Smooth muscle cell (in vitro differentiated cells): ENCODE measurements around the gene SCIN. TPM values are rescaled to one million over a fixed set of nuclear protein-coding genes. Genes with fewer than 3 reads are reported as not detected.

Experiments used
- DNase-seq: peaks from one replicate; lab custom pipeline; 2025; ENCODE audit not compliant: unreplicated experiment; lab: John Stamatoyannopoulos, UW
- H2AFZ ChIP-seq: fragments of 200-600 bp; sonication (generic); 2 replicates; pipeline ENCODE4 v1.6.0; 2016; ENCODE audit warnings: antibody characterized with exemption, low read depth, mild to moderate bottlenecking
- H3F3A ChIP-seq: fragments of 200-600 bp; sonication (generic); 2 replicates; pipeline ENCODE4 v1.6.0; 2017; ENCODE audit warnings: antibody characterized with exemption, low read depth
- H3K27ac ChIP-seq: fragments of 200-600 bp; sonication (generic); 2 replicates; pipeline ENCODE4 v1.5.1; 2016; ENCODE audit warnings: low read depth, mild to moderate bottlenecking
- H3K27me3 ChIP-seq: fragments of 200-600 bp; sonication (generic); 2 replicates; pipeline ENCODE4 v1.6.1; 2016; ENCODE audit warnings: low read depth, mild to moderate bottlenecking
- H3K36me3 ChIP-seq: fragments of 200-600 bp; sonication (generic); 2 replicates; pipeline ENCODE4 v1.5.1; 2016; ENCODE audit warnings: low read depth
- H3K4me1 ChIP-seq: fragments of 200-600 bp; sonication (generic); 2 replicates; pipeline ENCODE4 v1.5.1; 2016; ENCODE audit warnings: low read depth
- H3K4me2 ChIP-seq: fragments of 200-600 bp; sonication (generic); 2 replicates; pipeline ENCODE4 v1.6.0; 2016; ENCODE audit warnings: mild to moderate bottlenecking
- H3K4me3 ChIP-seq: fragments of 200-600 bp; sonication (generic); 2 replicates; pipeline ENCODE4 v1.5.1; 2016; ENCODE audit warnings: mild to moderate bottlenecking
- H3K79me2 ChIP-seq: fragments of 200-600 bp; sonication (generic); 2 replicates; pipeline ENCODE4 v1.6.0; 2016; ENCODE audit warnings: low read depth, mild to moderate bottlenecking
- H3K9ac ChIP-seq: fragments of 200-600 bp; sonication (generic); 2 replicates; pipeline ENCODE4 v1.6.0; 2016; ENCODE audit warnings: low read depth
- H3K9me3 ChIP-seq: fragments of 200-600 bp; sonication (generic); replicated peaks from 2 replicates; pipeline ENCODE4 v1.5.1; 2016; ENCODE audit warnings: low read depth
- H4K20me1 ChIP-seq: fragments of 200-600 bp; sonication (generic); 2 replicates; pipeline ENCODE4 v1.6.0; 2016; ENCODE audit warnings: low read depth
- CTCF ChIP-seq: fragments of 200-600 bp; sonication (generic); IDR thresholded peaks from 2 replicates; pipeline ENCODE4 v1.5.1; 2017; ENCODE audit warnings: borderline replicate concordance, mild to moderate bottlenecking, antibody characterized with exemption; ENCODE audit not compliant: insufficient read depth, poor library complexity, severe bottlenecking
- WGBS: methylation state at CpG from one replicate; pipeline ENCODE4 v1.1.7; 2016; ENCODE audit warnings: low lambda C conversion rate; 5-methylcytosine and 5-hydroxymethylcytosine counted together
- polyA plus RNA-seq: library from polyadenylated mRNA; unstranded; fragments of >200 nt; fragmentation: Nextera tagmentation; extraction: Ambion mirVana; gene quantifications from 2 replicates; pipeline ENCODE4 v1.2.1, GENCODE V29; 2016
- total RNA-seq: library from RNA; depleted of rRNA; stranded (reverse); fragments of >200 nt; gene quantifications from 2 replicates; pipeline ENCODE4 v1.2.3, GENCODE V29; 2014

Gene SCIN
- total and polyA plus RNA-seq, 2 experiments from 2014 or later = 0.31 TPM

GRCh38 chr7:12684733-12685132 lies 114.2 kb downstream of the SCIN start:
- DNase-seq = no peak
- Histone ChIP-seq H3F3A (peaks cover 5% of the 10 kb centered on the region), H3K27me3 (no peaks in the 10 kb centered on the region), H4K20me1 (peaks cover 20% of the 10 kb centered on the region), H3K4me2 (no peak overlapping the region), H3K9me3 (no peaks in the 10 kb centered on the region), H3K27ac (no peak overlapping the region), H3K79me2 (peaks cover 22% of the 10 kb centered on the region), H3K4me3 (no peak overlapping the region), H2AFZ (no peak overlapping the region), H3K4me1 (peaks cover 6% of the 10 kb centered on the region), H3K36me3 (no peaks in the 10 kb centered on the region), H3K9ac (no peak overlapping the region)
- TF ChIP-seq CTCF = no peak
- WGBS = 90% methylated on average over 19 of the region's 19 CpGs

GRCh38 chr7:12685550-12685949 lies 115.0 kb downstream of the SCIN start:
- H3K4me2 ChIP-seq = peak overlapping the region; percentile 94
- H3K9me3 ChIP-seq = no peaks in the 10 kb centered on the region
- H2AFZ ChIP-seq = peak overlapping the region; percentile 29
- H3K27ac ChIP-seq = peak overlapping the region; percentile 90
- no peak overlapping the region for H3K9ac ChIP-seq
- DNase-seq = no peak
- no peaks in the 10 kb centered on the region for H3K27me3 ChIP-seq
- peaks cover 12% of the 10 kb centered on the region for H3K4me1 ChIP-seq
- H3K36me3 ChIP-seq = no peaks in the 10 kb centered on the region
- peaks cover 28% of the 10 kb centered on the region for H4K20me1 ChIP-seq
- 59% methylated on average over 13 of the region's 13 CpGs for WGBS
- peaks cover 5% of the 10 kb centered on the region for H3F3A ChIP-seq
- peak overlapping the region; percentile 78 for H3K4me3 ChIP-seq
- peak; percentile 39 for TF ChIP-seq CTCF
- peaks cover 30% of the 10 kb centered on the region for H3K79me2 ChIP-seq

- Histone ChIP-seq H3F3A (peaks cover 7% of the 10 kb centered on the region), H3K27ac (peak overlapping the region; percentile 90), H3K27me3 (no peaks in the 10 kb centered on the region), H3K9ac (peak overlapping the region; percentile 98), H3K4me3 (peak overlapping the region; percentile 78), H4K20me1 (peaks cover 35% of the 10 kb centered on the region), H3K4me1 (peaks cover 17% of the 10 kb centered on the region), H3K36me3 (no peaks in the 10 kb centered on the region), H3K9me3 (no peaks in the 10 kb centered on the region), H3K79me2 (peaks cover 38% of the 10 kb centered on the region), H2AFZ (peak overlapping the region; percentile 92), H3K4me2 (peak overlapping the region; percentile 94)
- 5% methylated on average over 52 of the region's 54 CpGs for WGBS
- peak; percentile 92 for TF ChIP-seq CTCF
- DNase-seq = peak; percentile 84
Observed at GRCh38 chr7:12686234-12686890, 115.8 kb downstream of the SCIN start.
